C1 segment of cervical spinal cord (tissue), 14 donors: Measurements from ENCODE around the gene GIN1.
A peak's percentile ranks its signal among the peaks of the same experiment; 100 is the strongest.
"Not testable (repeated sequence)": the region's sequence is repeated elsewhere in the genome, so short reads cannot be mapped to it uniquely, and the experiment has no call there.

Experiments
- DNase-seq, 14 donors: peaks; one replicate each; lab custom pipeline; 2025; lab: John Stamatoyannopoulos, UW

GIN1 gene

DNA sequence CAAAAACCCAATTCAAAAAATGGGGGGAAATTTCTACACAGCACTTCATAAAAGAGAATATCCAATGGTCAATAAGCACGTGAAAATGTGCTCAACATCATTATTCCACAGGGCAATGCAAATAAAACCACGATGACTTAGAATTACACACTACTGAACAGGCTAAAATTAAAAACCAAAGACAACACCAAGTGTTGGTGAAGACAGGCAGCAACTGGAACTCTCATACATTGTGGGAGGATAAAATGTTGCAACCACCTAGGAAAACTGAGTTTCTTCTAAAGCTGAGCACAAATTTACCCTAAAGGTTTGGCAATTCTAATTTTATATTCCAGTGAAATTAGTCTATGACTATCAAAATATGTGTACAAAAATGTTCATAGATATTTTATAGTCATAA, 9.5 kb downstream of the GIN1 start:
- no peak for DNase-seq

DNA sequence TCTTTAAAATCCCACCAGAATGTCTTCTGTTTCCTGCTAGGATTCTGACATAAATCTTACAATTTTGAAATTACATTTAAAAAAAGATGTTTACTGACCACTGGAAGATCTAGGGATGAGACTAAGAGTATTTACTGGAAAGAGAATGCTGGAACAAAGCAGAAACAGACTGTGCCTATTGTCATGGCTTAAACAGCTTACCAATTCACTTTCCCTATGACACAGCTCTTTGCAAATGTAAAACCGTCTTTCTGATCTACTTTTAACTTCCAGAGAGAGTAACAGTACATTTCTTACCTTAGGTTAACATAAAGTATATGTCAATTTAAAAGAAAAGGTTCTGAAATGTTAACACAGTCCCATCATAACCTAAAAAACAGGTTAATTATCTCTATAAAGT, 10.7 kb downstream of the GIN1 start:
- no peak for DNase-seq

DNA sequence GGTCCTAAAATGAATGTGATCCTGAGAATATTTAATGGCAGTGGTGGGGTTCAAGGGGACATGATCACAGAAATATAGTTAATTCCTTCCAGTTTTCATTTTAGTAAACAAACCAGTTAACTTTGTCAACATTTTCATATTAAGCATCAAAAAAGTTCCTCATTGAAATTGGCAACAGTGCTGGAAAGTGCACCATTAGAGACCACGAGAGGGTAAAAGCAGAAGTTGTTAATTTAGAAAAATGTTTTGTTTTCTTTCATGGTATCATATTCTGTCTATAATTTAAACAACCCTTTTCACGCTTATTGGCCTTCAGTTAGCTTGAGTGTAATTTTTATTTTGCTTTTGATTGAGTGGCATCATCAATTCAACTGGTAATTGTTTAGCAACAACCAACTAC, 11.9 kb downstream of the GIN1 start:
- DNase-seq = no peak

DNA sequence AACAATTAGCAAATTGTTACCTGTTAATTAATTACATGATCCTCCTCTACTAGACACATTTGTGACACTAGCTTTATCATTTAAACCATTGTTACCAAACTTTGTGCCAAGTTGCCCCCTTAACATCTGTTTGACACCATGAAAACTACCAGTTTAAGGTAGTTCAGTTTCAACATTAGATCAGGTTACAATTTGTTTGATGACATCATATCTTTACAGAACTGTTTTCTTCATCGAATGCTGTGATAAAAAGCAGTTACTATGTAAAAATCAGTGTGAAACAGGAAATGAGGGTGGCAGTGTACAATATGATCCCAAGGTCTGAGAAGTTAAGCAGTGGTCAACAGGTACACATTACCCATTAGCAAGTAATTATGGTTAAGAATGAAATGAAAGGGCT, 17.7 kb downstream of the GIN1 start:
- no peak for DNase-seq

DNA sequence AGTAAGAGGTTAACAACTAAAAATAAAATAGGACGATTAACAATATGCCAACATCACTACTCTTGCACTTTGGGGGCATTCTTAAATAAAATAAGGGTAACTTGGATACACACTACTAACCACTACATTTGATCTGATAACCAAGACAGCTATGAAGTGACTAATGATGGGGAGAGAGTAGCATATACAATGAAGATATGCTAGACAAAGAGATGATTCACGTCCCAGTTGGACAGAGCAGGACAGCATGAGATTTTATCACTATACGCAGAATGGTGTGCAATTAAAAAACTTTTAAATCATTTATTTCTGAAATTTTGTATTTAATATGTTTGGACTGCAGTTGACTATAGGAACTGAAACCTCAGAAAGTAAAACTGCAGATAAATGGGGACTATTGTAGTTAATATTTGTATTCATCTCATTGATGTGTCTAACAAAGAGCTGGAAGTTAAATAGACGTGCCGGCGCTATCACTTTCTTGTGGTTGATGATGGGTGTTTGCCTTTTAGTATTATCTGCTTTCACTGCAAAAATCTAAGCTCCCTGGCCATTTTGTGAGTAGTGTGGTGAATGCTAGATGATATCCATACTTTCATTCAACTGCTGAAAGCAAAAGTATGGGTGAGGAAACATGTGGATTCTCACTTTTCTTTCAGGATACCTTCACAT, 18.7 kb downstream of the GIN1 start:
- DNase-seq = no peak

DNA sequence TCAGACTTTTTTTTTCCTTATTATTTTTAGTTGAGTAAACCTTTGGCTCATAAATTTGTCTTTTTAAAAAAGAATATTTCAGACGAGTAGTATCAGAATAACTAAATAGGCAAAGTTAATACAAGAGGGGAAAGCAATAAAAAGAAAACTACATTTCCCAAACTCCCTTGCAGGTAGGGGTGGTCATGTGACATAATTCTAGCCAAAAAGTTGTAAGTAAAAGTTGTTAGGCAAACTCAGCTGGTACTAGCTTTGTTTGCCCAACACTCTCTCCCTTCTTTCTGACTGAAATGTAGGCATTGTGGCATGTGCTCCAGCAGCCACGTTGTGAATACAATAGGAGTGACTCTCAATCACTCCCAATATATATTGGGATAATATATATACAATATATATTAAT, 20.9 kb downstream of the GIN1 start:
- no peak for DNase-seq

DNA sequence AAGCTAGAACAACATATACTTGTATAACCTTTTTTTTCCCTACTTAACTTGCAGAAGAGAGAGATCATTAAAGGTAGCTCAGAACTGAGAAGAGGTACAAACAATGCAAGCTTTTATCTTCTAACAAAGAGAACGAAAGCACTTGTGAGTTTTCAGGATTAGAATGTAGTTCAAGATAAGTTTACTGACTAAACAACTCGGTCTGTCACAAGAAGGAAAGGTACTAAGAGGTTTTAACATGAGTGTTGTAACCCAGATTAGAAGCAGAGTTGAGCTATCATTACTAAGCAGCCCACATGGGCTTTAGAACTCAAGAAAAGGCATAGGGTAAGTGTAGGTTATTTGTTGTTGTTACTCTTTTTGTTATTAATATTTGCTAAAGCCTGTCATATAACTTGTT, 25.2 kb downstream of the GIN1 start:
- no peak for DNase-seq

DNA sequence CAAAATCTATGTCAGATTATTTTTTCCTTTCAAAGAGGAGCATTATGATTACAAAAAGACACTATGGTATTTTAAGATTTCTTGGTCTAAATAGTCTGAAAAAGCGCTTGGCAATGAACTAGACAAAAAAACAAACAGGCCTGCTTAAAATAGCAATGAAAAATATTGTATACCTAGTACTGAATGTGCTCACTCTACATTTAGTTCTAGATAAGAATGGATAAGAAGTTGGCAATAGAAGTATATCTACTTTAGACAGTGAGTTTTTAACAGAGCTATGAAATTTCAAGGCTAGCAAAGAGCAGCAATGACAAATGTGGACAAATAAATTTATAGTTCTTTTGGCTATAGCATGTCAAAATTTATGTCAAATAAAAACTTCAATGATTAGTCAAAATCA, 26.2 kb downstream of the GIN1 start:
- no peak for DNase-seq

DNA sequence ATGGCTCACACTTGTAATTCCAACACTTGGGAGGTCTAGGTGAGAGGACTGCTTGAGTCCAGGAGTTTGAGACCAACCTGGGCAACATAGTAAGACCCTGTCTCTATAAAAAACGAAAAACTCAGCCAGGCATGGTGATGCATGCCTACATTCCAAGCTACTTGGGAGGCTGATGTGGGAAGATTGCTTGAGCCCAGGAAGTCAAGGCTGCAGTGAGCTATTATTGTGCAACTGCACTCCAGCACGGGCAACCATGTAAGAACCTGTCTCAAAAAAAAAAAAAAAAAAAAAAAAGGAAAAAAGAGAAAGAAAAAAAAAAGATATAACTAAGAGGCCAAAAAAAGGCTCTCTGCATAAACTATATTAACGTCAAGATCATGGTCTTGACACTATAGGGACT, 27.3 kb downstream of the GIN1 start:
- no peak for DNase-seq

DNA sequence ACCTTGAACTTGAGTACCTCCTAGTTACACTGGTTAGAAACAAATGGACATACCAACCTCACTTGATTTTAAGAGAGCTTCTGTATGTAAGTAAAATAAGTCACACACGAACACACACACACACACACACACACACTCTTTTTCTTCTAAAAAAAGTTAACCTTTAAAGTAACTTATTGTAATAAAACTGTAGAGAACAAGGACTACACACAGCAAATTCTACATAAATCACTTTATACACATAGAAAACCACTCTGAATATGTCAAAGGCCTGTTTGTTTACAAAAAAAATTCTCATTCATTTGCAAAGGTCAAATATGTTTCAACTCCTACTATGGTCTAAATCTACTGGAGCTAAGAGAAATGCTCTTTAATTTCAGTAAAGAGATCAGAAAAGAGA, 29.1 kb downstream of the GIN1 start:
- no peak for DNase-seq

DNA sequence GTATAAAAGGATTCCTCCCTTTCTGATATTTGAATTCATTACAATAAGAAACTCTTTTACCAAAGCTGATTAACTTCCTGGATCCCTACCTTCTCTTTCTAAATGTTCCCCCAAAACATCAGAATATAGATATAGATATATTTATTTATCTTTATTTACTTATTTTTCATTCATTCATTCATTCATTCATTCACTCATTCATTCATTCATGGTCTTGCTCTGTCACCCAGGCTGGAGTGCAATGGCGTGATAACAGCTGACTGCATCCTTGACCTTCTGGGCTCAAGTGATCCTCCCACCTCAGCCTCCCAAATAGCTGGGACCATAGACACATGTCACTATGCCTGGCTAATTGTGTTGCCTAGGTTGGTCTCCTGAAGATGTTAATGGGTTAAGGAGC, 30.7 kb downstream of the GIN1 start:
- no peak for DNase-seq

DNA sequence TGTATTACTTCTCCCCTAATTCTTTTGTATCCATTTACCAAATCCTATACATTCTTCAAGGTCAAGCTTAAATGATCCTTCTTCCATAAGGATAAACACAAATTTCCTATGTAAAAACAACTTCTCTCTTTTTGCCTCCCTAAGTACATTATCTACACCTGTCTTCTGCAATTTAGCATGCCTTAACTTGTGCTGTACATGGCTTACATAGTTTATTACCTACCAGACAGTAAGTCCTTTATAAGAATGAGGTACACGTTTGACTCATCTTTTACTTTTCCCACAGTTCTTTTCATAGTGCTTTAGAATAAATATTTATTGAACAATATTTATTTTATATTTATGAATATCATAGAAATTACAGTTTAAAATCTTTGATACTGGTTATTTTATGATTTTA, 33.4 kb downstream of the GIN1 start:
- DNase-seq = no peak

DNA sequence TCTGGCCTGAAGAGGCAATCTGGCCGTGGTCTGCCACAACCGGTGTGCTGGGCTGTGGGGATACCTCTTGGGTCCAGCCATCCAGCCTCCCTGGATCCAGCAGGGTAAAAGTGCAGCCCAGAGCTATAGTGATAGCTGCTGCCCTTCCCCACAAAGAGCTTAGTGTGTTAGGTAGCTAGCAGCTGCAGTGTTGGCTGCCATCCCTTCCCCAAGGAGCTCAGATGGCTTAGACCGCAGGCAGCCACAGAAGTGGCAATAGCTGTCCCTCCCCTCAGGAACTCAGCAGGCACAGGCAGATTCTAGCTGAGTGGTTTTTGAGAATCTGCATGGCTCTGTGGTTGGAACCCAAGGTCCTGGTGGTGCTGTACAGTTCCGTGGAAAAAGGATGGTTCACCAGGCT, 40.1 kb downstream of the GIN1 start:
- no peak for DNase-seq

DNA sequence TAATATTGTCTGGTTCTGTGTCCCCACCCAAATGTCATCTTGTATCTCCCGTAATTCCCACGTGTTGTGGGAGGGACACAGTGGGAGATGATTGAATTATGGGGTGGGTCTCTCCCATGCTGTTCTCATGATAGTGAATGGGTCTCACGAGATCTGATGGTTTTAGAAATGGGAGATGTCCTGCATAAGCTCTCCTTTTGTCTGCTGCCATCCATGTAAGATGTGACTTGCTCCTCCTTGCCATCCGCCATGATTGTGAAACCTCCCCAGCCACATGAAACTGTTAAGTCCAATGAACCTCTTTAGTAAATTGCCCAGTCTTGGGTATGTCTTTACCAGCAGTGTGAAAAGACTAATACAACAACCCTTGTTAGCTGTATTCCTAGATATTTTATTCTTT, 44.5 kb downstream of the GIN1 start:
- DNase-seq = no peak

DNA sequence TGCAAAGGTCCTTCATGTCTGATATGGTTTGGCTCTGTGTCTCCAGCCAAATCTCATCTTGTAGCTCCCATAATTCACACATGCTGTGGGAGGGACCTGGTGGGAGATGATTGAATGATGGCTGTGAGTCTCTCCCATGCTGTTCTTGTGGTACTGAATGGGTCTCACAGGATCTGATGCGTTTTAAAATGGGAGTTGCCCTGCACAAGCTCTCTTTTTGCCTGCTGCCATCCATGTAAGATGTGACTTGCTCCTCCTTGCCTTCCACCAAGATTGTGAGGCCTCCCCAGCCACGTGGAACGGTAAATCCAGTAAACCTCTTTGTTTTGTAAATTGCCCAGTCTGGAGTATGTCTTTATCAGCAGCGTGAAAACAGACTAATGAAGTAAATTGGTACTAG, 46.4 kb downstream of the GIN1 start:
- not testable (repeated sequence) for DNase-seq

DNA sequence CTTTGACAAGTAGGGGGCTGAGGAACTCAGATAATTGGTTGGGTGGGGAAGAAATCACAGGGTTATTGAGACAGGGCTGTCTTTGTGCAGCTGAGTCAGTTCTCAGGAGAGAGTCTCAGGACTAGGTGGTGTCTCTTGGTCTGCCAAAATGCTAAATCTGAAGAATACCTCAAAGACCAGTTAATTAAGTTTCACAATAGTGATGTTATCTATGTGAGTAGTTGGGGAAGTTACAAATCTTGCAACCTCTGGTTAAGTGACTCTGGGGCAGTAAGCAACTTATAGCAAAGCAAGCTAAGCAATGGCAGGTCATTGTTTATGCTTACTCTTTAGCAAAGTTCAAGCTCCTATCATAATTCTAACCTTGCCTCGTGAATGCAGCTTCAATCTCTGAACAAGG, 53.6 kb downstream of the GIN1 start:
- no peak for DNase-seq

DNA sequence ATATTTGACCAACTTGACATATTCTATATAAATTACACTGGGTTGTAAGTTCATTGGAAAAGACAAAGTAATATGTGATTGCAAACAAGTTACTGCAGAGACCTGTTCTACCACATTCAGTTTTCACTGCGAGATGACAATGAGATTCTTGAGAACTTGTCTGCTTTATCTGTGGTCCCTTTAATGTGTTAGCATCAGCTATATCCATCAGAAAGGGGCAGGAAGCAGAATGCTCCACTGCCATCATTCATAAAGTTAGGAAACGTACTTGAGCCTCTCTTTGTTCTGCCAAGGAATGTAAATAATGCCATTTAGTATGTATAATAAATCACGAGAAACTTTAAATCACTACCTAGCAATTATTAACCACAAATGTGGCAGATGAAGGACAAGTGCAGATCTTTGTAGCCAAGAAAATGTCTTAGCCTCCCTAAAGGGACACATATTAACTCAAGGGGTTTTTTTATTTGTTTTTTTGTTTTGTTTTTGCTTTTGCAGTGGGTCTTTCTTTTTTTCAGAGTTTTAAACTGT, 59.4 kb downstream of the GIN1 start:
- no peak for DNase-seq

DNA sequence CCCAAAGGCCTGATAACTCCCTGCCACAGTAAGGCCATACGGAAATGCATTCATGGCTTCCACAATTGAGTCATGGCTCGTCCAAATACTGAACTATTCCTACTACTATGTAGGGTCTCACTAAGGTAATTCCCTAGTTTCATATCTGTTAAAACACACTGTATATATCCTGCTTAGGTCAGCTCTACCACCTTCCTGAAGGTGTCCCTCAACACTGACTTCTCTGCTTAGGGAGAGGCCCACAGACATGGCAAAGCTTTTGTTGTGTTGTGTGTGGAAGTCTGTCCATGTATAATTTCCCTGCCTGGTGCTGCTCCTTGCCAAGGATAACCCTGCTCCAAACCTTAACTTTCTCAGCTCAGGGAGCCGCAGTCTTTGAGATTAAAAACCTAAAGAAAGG, 60.4 kb downstream of the GIN1 start:
- DNase-seq = no peak

DNA sequence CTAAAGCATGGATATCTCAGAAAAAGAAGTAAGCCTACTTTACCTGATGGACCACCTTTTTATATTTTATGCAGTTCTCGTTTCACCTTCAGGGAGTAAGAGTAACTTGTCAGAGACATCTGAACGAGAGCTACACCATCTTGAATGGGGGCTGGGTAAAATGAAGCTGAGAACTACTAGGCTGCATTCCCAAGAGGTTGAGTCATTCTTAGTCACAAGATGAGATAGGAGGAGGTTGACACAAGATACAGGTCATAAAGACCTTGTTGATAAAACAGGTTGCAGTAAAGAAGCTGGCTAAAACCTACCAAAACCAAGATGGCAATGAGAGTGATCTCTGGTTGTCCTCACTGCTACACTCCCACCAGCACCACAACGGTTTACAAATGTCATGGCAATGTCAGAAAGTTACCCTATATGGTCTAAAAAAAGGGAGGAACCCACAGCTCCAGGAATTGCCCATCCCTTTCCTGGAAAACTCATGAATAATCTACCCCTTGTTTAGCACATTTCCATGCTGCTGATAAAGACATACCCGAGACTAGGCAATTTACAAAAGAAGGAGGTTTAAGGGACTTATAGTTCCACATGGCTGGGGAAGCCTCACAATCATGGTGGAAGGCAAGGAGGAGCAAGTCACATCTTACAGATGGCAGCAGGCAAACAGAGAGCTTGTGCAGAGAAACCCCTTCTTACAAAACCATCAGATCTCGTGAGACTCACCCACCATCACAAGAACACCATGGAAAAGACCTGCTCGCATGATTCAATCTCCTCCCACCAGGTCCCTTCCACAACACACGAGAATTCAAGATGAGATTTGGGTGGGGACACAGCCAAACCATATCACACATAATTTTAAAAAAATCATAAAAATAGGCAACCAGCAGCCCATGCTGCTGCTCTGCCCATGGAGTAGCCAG, 62.5 kb downstream of the GIN1 start:
- no peak for DNase-seq

DNA sequence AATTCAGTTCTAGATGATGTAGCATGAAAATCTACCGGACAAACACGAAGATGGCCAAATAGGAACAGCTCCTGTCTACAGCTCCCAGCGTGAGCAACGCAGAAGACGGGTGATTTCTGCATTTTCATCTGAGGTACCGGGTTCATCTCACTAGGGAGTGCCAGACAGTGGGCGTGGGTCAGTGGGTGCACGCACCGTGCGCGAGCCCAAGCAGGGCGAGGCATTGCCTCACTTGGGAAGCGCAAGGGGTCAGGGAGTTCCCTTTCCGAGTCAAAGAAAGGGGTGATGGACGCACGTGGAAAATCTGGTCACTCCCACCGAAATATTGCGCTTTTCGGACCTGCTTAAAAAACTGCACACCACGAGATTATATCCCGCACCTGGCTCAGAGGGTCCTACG, 73.2 kb downstream of the GIN1 start:
- not testable (repeated sequence) for DNase-seq

DNA sequence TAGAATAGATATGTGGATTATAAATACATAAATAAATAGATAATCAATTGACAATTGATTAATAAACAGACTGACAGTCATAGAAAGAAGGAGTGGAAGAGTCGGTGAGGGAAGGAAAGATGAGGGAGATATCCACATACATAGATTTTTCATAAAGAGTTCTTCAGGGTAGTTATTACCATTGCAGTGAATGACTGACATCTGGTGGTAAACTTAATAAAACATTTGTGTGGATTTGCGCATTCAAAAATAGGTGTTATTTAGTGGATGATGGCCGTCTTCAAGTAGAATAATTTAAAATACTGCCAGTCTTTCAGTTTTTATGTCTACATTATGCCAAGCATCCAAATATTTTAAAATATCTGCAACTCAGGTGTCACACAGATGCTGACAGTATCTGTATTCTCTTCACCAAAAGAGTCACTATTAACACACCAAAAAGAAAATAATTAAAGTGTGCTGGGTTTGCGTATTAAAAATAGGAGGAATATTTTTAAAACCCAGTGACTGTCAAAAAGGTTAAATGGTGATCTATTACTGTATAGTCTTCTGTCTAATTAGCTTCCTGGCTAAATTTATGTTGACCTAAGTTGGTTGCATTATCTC, 78.8 kb downstream of the GIN1 start:
- DNase-seq = peak in 1 of 14 donors; percentile 23

DNA sequence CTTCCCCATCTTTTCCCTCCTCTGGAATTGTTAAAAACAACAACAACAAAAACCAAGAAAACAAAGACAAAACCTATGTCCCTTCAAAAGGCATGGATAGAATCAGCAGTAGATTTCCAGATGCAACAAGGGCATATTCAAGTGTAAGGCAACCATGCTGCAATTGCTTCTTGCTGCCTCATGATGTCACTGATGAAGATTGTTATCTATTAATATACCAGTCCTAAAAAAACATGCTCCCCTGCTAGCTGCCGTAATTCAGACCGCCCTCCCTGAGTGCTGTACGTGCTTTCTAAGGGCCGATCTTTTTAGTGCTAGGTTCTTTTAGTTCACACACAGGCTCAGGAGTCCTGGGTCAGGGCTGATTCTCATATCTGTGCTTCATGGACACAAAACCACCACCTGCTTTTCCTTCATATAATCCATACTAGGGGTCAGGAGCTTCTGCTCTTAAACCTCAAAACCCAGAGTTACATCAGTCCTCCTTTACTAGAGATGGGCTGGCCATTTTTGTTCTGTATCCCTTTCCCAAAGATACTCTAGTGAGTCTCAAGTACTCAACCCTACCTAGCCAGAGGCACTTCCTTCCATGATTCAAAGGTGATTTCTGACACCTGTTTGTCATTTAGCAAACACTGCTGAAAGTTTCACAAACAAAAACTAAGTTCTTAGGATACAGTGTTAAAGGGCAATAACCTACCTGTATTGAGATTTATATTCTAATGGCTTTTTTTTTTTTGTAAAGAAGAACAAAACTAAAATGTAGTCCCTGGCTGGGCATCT, 82.1 kb downstream of the GIN1 start:
- DNase-seq = no peak
